ENCODE measurements around the gene RPRD1B.

RPRD1B gene, protein sequence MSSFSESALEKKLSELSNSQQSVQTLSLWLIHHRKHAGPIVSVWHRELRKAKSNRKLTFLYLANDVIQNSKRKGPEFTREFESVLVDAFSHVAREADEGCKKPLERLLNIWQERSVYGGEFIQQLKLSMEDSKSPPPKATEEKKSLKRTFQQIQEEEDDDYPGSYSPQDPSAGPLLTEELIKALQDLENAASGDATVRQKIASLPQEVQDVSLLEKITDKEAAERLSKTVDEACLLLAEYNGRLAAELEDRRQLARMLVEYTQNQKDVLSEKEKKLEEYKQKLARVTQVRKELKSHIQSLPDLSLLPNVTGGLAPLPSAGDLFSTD
- long read RNA-seq, donor 1, transcript RPRD1B-201 (7 exons, 3,874 nt) = major isoform, 7 of 7 reads
- long read RNA-seq, donor 1, partial matches to known transcripts = 0 of 7 reads
- long read RNA-seq, donor 1, other reads (novel, unspliced or antisense) = 0 of 7 reads
- long read RNA-seq, donor 2, partial matches to known transcripts = 13 of 13 reads
- long read RNA-seq, donor 2, other reads (novel, unspliced or antisense) = 0 of 13 reads
- long read RNA-seq, donor 3, partial matches to known transcripts = 0 of 4 reads
- long read RNA-seq, donor 3, other reads (novel, unspliced or antisense) = 0 of 4 reads
- long read RNA-seq, donor 4, transcript RPRD1B-201 (7 exons, 3,874 nt) = major isoform, 5 of 5 reads
- long read RNA-seq, donor 4, partial matches to known transcripts = 0 of 5 reads
- long read RNA-seq, donor 4, other reads (novel, unspliced or antisense) = 0 of 5 reads
- long read RNA-seq, donor 5, transcript RPRD1B-201 (7 exons, 3,874 nt) = major isoform, 7 of 7 reads
- long read RNA-seq, donor 5, partial matches to known transcripts = 0 of 7 reads
- long read RNA-seq, donor 5, other reads (novel, unspliced or antisense) = 0 of 7 reads
- long read RNA-seq, donor 6, transcript RPRD1B-201 (7 exons, 3,874 nt) = major isoform, 8 of 8 reads
- long read RNA-seq, donor 6, partial matches to known transcripts = 0 of 8 reads
- long read RNA-seq, donor 6, other reads (novel, unspliced or antisense) = 0 of 8 reads
- long read RNA-seq, donor 7, transcript RPRD1B-201 (7 exons, 3,874 nt) = major isoform, 6 of 6 reads
- long read RNA-seq, donor 7, partial matches to known transcripts = 0 of 6 reads
- long read RNA-seq, donor 7, other reads (novel, unspliced or antisense) = 0 of 6 reads
- long read RNA-seq, donor 8, partial matches to known transcripts = 0 of 2 reads
- long read RNA-seq, donor 8, other reads (novel, unspliced or antisense) = 0 of 2 reads

GRCh38 chr20:38033330-38034107 lies at the start of gene RPRD1B, which contains the start of gene TTI1:
RPRD1B (plus strand) TSS chr20:38033746; CDS start chr20:38033948, 202 bp downstream.
TTI1 (minus strand) TSS chr20:38033456; CDS start chr20:38013816, 19,640 bp downstream.
- DNase-seq = peak; percentile 97

DNA sequence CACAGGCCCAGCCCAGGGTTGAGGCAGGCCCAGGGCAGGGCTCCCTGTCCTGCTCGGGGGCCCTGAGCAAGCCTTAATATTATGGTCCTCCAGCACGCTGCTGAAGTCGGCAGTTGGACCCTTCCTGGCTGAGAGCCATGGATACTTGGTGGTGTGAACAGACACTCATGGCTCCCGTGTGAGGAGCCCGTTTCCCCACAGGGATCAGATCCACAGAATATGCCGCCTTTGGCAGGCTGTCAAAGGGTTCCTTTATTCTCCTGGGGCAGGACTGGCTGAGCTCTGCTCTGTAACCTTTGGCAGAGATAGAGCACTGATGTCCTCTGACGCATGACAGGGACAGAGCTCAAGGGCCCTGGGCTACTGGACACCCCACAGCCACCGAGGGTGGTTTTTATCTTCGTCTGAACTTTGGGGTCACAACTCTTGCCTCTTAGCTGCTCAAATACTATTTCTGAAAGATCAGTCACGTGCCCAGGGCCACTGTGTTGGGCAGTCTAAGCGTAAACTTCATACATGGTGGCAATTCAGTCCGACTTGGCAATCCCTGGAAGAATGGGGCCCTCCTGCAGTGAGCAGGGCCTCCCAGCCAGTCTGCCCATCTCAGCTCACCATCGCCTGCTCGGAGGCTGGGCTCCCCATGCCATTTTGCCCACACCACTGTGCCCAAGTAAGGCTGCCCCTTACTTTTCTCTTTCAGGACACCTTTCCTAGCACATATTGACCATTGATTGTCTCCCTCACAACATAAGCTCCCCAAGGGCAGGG lies 49.3 kb upstream of the RPRD1B start:
- no peak for DNase-seq

GRCh38 chr20:37986044-37986858 lies 47.3 kb upstream of the RPRD1B start:
- DNase-seq = no peak

DNA sequence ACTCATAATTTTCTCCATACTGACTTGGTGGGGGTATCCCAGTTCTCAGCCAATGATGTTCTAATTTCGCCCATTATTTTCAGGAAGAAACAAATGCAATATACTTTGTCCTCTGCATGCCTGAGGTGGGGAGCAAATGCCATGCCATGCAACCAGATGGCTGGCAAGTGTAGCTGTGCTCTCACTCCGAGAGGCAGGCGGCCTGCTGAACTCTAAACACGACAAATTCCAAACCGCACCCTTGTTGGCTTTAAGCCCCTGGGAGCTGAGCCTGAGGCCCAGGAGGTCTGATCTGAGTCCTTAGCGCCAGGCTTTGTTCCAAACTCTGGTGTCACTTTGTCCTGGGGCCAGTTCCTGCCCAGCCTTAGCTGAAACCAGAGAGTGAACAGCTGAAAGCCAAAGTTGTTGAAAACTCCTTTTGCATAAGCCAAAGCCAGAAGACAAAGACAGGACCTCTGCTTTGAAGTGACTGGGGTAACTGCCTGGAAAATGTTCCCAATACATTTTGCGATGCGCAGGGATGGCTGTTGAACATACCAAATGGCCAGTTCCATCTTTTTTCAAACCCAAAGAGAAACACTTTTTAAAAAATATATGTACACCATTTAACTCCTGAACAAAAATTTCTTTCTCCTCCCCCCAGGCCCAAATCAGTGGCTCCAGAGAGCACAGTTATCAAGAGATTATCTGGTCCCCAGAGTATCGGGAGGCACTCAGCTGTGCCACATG lies 46.5 kb upstream of the RPRD1B start:
- DNase-seq = no peak

GRCh38 chr20:37987602-37988290 lies 45.8 kb upstream of the RPRD1B start:
- no peak for DNase-seq

DNA sequence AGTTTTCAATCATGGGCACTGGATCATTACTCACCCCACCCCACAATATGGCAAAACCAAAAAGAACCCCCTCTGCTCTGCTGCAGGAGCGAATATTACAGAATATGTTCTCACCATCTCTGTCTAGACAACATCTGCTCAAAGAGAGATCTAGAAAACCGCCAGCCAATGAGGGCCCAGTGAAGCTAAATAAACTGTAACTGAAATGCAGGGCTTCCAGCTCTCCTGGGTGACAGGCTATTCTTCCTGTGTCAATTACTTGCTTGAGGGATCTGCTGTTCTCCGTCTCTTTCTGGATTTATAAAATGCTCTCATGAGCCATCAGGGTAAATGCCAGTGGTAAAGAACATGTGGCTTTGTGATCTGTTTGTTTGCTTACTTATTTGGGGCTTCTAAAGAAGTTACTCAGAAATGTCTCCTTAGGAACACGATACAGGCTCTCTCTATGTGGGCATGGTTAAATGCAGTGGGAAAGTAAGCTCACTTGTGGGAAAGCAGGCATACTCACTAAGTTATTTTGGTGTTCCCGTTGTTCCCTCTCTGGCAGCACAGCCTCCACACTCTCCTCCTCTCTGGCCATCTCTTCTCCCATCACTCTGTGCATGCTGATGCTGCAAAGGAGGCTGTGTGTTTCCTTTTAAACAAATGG lies 45.1 kb upstream of the RPRD1B start:
- no peak for DNase-seq

DNA sequence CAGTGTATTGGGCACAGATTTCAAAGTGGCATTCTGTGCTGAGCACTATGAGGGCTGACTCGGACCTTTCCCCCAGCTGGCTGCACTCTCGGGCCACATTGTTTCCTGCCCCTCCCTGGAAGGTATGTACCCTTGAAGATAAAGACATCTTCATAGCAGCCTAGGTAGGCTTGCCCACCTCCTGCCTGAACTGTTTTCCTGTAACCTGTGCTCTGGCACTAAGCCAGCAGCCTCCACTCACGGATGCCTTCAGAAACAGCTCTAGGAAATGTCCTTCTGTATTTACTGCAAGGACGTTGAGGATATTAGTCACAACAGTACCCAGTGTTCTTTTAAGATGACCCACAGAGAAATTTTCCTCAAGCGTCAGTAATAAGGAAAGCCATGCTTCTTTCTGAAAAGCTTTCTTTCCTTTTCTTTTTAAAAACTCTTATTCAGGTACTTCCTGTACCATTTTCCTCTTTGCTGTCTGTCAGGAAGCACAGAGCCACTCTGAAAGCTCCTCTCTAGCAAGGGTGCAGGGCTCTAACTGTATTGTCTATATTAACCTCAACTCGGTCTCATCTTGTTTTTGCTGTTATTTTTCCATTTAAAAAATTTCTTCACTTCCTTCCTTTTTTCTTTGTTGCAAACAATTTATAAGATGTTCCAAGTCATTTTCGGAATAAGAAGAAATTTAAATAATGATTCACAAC lies 43.8 kb upstream of the RPRD1B start:
- no peak for DNase-seq

DNA sequence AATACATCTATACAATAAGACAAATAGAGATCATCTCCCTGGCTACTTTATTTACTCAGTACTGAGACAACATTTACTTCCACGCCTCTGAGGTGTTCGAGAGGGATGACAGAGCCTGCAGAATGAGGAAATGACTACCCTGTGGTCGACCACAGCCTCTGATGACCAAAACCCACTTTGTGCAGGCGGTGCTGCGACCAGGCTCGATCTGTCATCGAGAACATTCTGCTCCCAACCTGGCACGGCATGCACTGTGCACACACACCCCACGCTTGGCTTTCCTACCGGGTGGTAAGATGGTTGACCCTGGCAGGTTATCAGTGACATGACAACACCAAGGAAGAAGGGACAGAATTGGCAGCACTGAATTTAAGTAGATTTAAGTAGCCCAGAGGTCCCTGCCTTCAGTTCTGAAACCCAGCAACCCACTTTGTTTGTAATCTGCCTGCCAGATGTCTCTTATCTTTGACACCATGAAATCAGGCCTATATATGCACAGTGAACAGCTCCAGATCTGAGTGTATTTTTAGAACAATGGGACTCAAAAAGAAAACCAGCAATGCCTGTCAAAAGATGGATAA lies 42.9 kb upstream of the RPRD1B start:
- no peak for DNase-seq

DNA sequence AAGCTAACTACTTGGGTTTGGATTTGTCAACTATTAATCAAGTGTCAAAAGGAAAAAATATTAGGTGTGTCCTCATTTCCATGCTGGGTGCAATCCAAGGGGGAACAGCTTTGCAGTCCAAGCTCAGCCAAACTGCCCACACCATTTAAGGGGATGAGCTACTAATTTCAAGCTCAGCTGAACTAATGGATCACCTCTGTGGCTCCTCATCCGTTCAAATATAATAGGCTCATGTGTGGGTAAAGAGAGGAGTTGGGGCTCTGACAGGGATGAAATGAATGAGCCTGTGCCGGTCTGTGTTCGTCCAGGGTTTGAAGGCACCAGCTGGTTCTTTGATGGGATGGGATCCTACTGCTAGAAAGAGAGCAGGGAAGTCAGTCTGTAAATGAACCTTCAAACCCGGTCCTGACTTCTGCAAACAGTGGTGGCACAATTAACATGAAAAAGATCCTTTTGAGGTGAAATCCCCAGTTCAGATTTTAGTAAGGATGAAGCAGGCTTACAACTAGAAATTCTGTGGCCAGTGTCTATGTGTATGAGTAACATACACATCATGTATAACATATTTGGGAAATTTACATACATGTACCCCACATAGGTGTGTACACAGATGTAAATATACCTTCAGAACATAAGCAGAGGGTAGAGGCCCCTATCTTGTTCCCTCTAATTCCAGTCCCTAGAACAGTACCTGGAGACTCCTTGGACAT lies 42.2 kb upstream of the RPRD1B start:
- no peak for DNase-seq

GRCh38 chr20:37991908-37992307 lies 41.6 kb upstream of the RPRD1B start:
- no peak for DNase-seq

DNA sequence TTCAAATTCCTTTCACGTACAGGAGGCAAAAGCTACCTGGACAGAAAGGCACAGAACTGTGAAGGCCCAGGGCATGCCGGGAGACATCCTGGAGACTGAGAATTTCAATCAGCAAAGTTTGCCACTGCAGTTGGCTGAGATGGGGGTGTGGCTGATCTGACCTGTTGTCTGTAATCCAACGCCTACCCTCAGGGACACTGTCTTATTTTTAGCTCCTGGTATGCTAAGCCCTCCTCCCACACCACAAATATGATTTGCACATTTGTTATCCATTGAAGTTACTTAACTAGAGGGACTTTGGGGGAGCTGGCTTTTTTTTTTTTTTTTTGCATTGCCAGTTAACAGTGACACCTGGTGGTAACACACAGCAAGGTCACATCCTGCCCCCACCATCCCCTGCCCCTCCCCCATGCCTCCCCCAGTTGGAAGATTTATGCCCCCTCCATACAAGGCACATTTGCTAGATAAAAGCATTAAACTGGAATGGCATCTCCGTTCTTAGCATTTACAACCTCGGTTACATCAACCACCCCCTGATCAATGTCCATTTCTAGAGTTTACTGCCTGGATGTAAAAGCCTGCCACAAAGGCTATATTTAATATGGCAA lies 40.6 kb upstream of the RPRD1B start:
- DNase-seq = peak; percentile 25

- DNase-seq = no peak
These were observed 39.0 kb upstream of the RPRD1B start for GRCh38 chr20:37994512-37994911.

DNA sequence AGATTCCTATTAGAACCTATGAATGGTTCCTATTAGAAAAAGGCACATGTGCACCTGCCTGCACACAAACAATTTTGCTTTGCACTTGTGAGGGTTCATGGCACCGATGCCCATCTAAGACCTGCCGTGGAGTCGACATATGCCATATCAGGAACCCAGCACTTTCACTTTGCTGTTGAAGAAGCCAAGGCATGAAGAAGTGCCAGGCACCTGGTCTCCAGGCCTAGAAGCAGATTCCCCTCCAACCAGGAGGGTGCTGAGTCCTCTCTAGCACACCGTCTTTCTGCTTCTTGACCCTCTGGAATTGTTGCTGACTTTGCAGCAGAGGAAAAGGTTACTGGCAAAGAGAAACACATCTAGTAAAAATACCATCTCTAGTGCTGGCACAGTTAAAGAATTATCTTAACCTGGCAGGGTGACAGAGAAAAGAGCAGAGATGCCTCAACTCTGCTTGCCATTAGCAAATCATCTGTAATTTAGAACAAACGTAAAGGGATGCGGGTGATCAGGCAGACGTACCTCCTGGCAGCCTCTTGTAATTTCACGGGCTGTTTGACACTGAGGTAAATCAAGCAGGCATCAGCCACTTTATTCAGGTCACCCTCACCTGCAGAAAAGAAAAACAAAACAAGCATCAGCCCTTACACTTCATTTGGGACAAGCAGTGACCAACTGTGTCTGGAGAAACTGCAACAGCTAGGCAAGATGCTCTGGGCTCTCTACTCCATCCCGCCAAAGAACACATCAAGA lies 37.5 kb upstream of the RPRD1B start:
- no peak for DNase-seq

- no peak for DNase-seq
These were observed 36.0 kb upstream of the RPRD1B start for GRCh38 chr20:37997516-37997915.

All from right kidney (tissue), 9 donors.